ENCODE measurements around the gene CDKAL1.

GRCh38 chr6:20699402-20699801 lies 165.1 kb downstream of the CDKAL1 start:
- TF ChIP-seq CTCF (IDR thresholded peaks at IDR 0.05; ENCODE audit: poor library complexity) (no peak), EZH2 (IDR thresholded peaks at IDR 0.05; ENCODE audit: borderline replicate concordance) (no peak)

Measured in hepatocyte (in vitro differentiated cells).